HEK293 (cell line): ENCODE data around the gene MFSD6L.

Experiments
- CTCF ChIP-seq: fragments of 450-650 bp; formaldehyde crosslinking; IDR thresholded peaks from 2 replicates; pipeline ENCODE4 v1.5.1; 2016; ENCODE audit warnings: missing biosample characterization, missing genetic modification characterization
- ELK4 ChIP-seq: IDR thresholded peaks from 2 replicates; pipeline ENCODE4 v1.6.1; 2011; ENCODE audit warnings: mild to moderate bottlenecking, low read depth, low read length, borderline replicate concordance
- KLF7 ChIP-seq: fragments of 450-650 bp; formaldehyde crosslinking; IDR thresholded peaks from 2 replicates; pipeline ENCODE4 v1.5.1; 2016; ENCODE audit warnings: missing biosample characterization, missing genetic modification characterization, borderline replicate concordance
- REST ChIP-seq: fragments of 450-650 bp; formaldehyde crosslinking; IDR thresholded peaks from 2 replicates; pipeline ENCODE4 v1.5.1; 2016; ENCODE audit warnings: missing biosample characterization, missing genetic modification characterization
- YY1 ChIP-seq: fragments of 450-650 bp; formaldehyde crosslinking; IDR thresholded peaks from 2 replicates; pipeline ENCODE4 v1.5.1; 2018; ENCODE audit warnings: missing biosample characterization, missing genetic modification characterization
- ZBTB26 ChIP-seq: fragments of 450-650 bp; formaldehyde crosslinking; optimal IDR thresholded peaks from 2 replicates; pipeline ENCODE3; 2016; ENCODE audit warnings: missing biosample characterization, mild to moderate bottlenecking, missing genetic modification characterization
- ZBTB44 ChIP-seq: fragments of 450-650 bp; IDR thresholded peaks from 2 replicates; pipeline ENCODE4 v1.5.1; 2018; ENCODE audit warnings: missing biosample characterization, mild to moderate bottlenecking, missing genetic modification characterization
- ZNF202 ChIP-seq: fragments of 450-650 bp; formaldehyde crosslinking; IDR thresholded peaks from 2 replicates; pipeline ENCODE4 v1.5.1; 2016; ENCODE audit warnings: missing biosample characterization, missing genetic modification characterization, borderline replicate concordance
- ZNF274 ChIP-seq, 2 experiments: fragments of 200-500 bp in 1 of 2; fragments of 450-650 bp in 1 of 2; sonication (Bioruptor generic) in 1 of 2; formaldehyde crosslinking in 1 of 2; IDR thresholded peaks; 2 replicates each; pipeline versions ENCODE4 v1.5.1 to v1.6.1; 2014 to 2016; ENCODE audit warnings: borderline replicate concordance in 1 of 2, inconsistent platforms in 1 of 2, low read length in 1 of 2, missing biosample characterization in 1 of 2, missing genetic modification characterization in 1 of 2
- ZNF416 ChIP-seq: fragments of 450-650 bp; formaldehyde crosslinking; IDR thresholded peaks from 2 replicates; pipeline ENCODE4 v1.5.1; 2016; ENCODE audit warnings: missing biosample characterization, missing genetic modification characterization
- ZNF677 ChIP-seq: fragments of 450-650 bp; IDR thresholded peaks from 2 replicates; pipeline ENCODE4 v1.5.0; 2018; ENCODE audit warnings: missing biosample characterization, mild to moderate bottlenecking, missing genetic modification characterization, moderate library complexity

GRCh38 chr17:8791910-8792270 is 7.3 kb downstream of the MFSD6L start:
- no peak for TF ChIP-seq CTCF
- no peak for TF ChIP-seq ZNF416 (tag by site-specific recombination)
- TF ChIP-seq ZBTB44 (tag by site-specific recombination) = no peak
- no peak for TF ChIP-seq ELK4
- TF ChIP-seq KLF7 (tag by site-specific recombination) = no peak
- no peak for TF ChIP-seq ZNF677 (tag by site-specific recombination)
- TF ChIP-seq YY1 (tag by site-specific recombination) = no peak
- TF ChIP-seq ZNF274 (IDR thresholded peaks at IDR 0.05; ENCODE audit: low read length) = no peak
- no peak for TF ChIP-seq ZNF274 (tag by site-specific recombination; IDR thresholded peaks at IDR 0.05; ENCODE audit: borderline replicate concordance)
- TF ChIP-seq ZNF202 (tag by site-specific recombination) = no peak
- TF ChIP-seq ZBTB26 = no peak
- TF ChIP-seq REST (tag by site-specific recombination) = no peak
